ENCODE results near the gene PC. TPM values are rescaled to one million over a fixed set of nuclear protein-coding genes. Genes with fewer than 3 reads are reported as not detected.
A peak's percentile ranks its signal among the peaks of the same experiment; 100 is the strongest.

The PC gene
- total RNA-seq, 2 donors from 2014 or later: 47.2 to 65.2 TPM

GRCh38 chr11:66851698-66852465 lies 106.3 kb downstream of the PC start:
- DNase-seq (peak in 1 of 2 donors; percentile 25), ATAC-seq (no peak)
- intact Hi-C loops (cut with DNase I, micrococcal nuclease): no loop called here

- DNase-seq (peak in 1 of 2 donors; percentile 19), ATAC-seq (no peak)
- intact Hi-C loops (cut with DNase I, micrococcal nuclease): no loop called here
Measured at GRCh38 chr11:66851239-66851596, 107.0 kb downstream of the PC start.

- intact Hi-C loops (cut with DNase I, micrococcal nuclease): no loop called here
- ATAC-seq: no peak
- DNase-seq: peak in 1 of 2 donors; percentile 25
Measured at GRCh38 chr11:66850588-66851238, 107.5 kb downstream of the PC start.

GRCh38 chr11:66850235-66850587 lies 108.0 kb downstream of the PC start:
- no peak for ATAC-seq
- intact Hi-C loops (cut with DNase I, micrococcal nuclease): no loop called here
- DNase-seq: no peak

- intact Hi-C loops (cut with DNase I, micrococcal nuclease): no loop called here
- DNase-seq: peak in 1 of 2 donors; percentile 19
Measured at GRCh38 chr11:66849501-66850234, 108.5 kb downstream of the PC start.

GRCh38 chr11:66848671-66849500 lies 109.3 kb downstream of the PC start:
- intact Hi-C loops (cut with DNase I, micrococcal nuclease): no loop called here
- DNase-seq (no peak), ATAC-seq (no peak)

More at GRCh38 chr11:66849501-66850234, 108.5 kb downstream of the PC start:
- ATAC-seq: no peak

GRCh38 chr11:66847461-66848232 lies 110.5 kb downstream of the PC start:
- ATAC-seq: no peak
- no peak for DNase-seq
- intact Hi-C loops (cut with DNase I, micrococcal nuclease): no loop called here

GRCh38 chr11:66846671-66847091 lies 111.5 kb downstream of the PC start:
- ATAC-seq: no peak
- DNase-seq: no peak
- intact Hi-C loops (cut with DNase I, micrococcal nuclease): no loop called here

GRCh38 chr11:66845876-66846212 lies 112.3 kb downstream of the PC start:
- DNase-seq (no peak), ATAC-seq (no peak)
- intact Hi-C loops (cut with DNase I, micrococcal nuclease): no loop called here

- ATAC-seq: no peak
- DNase-seq: no peak
Measured at GRCh38 chr11:66845143-66845875, 112.9 kb downstream of the PC start.

GRCh38 chr11:66844496-66845142 lies 113.6 kb downstream of the PC start:
- intact Hi-C loops (cut with DNase I, micrococcal nuclease): no loop called here
- DNase-seq: no peak
- no peak for ATAC-seq

More at GRCh38 chr11:66845143-66845875, 112.9 kb downstream of the PC start:
- intact Hi-C loops (cut with DNase I, micrococcal nuclease): no loop called here

GRCh38 chr11:66843776-66844495 lies 114.2 kb downstream of the PC start:
- ATAC-seq (no peak), DNase-seq (peak in 1 of 2 donors; percentile 46)
- intact Hi-C loops (cut with DNase I, micrococcal nuclease): no loop called here

- peak; percentile 92 for ATAC-seq
- intact Hi-C loops (cut with DNase I, micrococcal nuclease): no loop called here
Measured at GRCh38 chr11:66842896-66843775, 115.0 kb downstream of the PC start, which contains the start of gene RCE1. RCE1 (plus strand) TSS chr11:66843441; CDS start chr11:66843456, 15 bp downstream.

GRCh38 chr11:66842501-66842895 lies 115.7 kb downstream of the PC start:
- DNase-seq: no peak
- intact Hi-C loops (cut with DNase I, micrococcal nuclease): no loop called here
- peak; percentile 17 for ATAC-seq

More at GRCh38 chr11:66842896-66843775, 115.0 kb downstream of the PC start, which contains the start of gene RCE1:
- DNase-seq: peak; percentile 86 to 93

GRCh38 chr11:66841861-66842260 lies 116.3 kb downstream of the PC start:
- no peak for ATAC-seq
- intact Hi-C loops (cut with DNase I, micrococcal nuclease): no loop called here
- no peak for DNase-seq

All from left colon (tissue), 2 donors.